ENCODE data around the gene CCDC88C. TPM values are rescaled to one million over a fixed set of nuclear protein-coding genes. Genes with fewer than 3 reads are reported as not detected.

CCDC88C gene
- total and polyA plus RNA-seq, 2 experiments from 2014 or later = 23.6 to 60.7 TPM

DNA sequence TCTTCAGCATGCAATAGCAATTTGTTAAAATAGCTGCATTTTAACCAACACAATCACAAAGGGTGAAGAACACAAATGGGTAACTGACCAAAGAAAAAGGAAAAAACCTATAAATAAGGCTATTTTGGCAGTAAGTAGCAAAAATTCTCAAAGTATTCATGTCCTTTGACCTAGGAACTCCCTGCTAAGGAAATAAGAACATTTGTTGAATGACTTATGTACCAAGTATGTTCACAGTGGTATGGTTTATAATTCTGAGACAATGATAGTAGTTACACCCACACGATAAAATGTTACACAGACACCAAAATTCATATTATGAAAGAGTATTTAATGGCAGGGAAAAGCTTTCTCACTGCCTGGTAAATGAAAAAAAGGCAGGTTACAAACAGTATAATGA lies 16.9 kb downstream of the CCDC88C start (continued):
- TF ChIP-seq, protein P1, sequence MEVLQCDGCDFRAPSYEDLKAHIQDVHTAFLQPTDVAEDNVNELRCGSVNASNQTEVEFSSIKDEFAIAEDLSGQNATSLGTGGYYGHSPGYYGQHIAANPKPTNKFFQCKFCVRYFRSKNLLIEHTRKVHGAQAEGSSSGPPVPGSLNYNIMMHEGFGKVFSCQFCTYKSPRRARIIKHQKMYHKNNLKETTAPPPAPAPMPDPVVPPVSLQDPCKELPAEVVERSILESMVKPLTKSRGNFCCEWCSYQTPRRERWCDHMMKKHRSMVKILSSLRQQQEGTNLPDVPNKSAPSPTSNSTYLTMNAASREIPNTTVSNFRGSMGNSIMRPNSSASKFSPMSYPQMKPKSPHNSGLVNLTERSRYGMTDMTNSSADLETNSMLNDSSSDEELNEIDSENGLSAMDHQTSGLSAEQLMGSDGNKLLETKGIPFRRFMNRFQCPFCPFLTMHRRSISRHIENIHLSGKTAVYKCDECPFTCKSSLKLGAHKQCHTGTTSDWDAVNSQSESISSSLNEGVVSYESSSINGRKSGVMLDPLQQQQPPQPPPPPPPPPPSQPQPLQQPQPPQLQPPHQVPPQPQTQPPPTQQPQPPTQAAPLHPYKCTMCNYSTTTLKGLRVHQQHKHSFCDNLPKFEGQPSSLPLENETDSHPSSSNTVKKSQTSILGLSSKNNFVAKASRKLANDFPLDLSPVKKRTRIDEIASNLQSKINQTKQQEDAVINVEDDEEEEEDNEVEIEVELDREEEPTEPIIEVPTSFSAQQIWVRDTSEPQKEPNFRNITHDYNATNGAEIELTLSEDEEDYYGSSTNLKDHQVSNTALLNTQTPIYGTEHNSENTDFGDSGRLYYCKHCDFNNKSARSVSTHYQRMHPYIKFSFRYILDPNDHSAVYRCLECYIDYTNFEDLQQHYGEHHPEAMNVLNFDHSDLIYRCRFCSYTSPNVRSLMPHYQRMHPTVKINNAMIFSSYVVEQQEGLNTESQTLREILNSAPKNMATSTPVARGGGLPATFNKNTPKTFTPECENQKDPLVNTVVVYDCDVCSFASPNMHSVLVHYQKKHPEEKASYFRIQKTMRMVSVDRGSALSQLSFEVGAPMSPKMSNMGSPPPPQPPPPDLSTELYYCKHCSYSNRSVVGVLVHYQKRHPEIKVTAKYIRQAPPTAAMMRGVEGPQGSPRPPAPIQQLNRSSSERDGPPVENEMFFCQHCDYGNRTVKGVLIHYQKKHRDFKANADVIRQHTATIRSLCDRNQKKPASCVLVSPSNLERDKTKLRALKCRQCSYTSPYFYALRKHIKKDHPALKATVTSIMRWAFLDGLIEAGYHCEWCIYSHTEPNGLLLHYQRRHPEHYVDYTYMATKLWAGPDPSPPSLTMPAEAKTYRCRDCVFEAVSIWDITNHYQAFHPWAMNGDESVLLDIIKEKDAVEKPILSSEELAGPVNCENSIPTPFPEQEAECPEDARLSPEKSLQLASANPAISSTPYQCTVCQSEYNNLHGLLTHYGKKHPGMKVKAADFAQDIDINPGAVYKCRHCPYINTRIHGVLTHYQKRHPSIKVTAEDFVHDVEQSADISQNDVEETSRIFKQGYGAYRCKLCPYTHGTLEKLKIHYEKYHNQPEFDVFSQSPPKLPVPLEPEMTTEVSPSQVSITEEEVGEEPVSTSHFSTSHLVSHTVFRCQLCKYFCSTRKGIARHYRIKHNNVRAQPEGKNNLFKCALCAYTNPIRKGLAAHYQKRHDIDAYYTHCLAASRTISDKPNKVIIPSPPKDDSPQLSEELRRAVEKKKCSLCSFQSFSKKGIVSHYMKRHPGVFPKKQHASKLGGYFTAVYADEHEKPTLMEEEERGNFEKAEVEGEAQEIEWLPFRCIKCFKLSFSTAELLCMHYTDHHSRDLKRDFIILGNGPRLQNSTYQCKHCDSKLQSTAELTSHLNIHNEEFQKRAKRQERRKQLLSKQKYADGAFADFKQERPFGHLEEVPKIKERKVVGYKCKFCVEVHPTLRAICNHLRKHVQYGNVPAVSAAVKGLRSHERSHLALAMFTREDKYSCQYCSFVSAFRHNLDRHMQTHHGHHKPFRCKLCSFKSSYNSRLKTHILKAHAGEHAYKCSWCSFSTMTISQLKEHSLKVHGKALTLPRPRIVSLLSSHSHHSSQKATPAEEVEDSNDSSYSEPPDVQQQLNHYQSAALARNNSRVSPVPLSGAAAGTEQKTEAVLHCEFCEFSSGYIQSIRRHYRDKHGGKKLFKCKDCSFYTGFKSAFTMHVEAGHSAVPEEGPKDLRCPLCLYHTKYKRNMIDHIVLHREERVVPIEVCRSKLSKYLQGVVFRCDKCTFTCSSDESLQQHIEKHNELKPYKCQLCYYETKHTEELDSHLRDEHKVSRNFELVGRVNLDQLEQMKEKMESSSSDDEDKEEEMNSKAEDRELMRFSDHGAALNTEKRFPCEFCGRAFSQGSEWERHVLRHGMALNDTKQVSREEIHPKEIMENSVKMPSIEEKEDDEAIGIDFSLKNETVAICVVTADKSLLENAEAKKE (CRISPR knock-in tag; IDR thresholded peaks at IDR 0.05) = no peak
- TF ChIP-seq EZH2 (IDR thresholded peaks at IDR 0.05; ENCODE audit: low read depth, unreplicated experiment) (no peak), CTCF (conservative IDR thresholded peaks at IDR 0.05; ENCODE audit: low read depth in 2 of 2) (no peak), ZNF114 (CRISPR knock-in tag; IDR thresholded peaks at IDR 0.05) (no peak), EZH2phosphoT487 (IDR thresholded peaks at IDR 0.05; ENCODE audit: unreplicated experiment) (no peak), ZNF331 (CRISPR knock-in tag; IDR thresholded peaks at IDR 0.05; ENCODE audit: low read depth) (no peak), STAT1 (IDR thresholded peaks at IDR 0.05; ENCODE audit: unreplicated experiment) (no peak)
- TF ChIP-seq, protein P2, sequence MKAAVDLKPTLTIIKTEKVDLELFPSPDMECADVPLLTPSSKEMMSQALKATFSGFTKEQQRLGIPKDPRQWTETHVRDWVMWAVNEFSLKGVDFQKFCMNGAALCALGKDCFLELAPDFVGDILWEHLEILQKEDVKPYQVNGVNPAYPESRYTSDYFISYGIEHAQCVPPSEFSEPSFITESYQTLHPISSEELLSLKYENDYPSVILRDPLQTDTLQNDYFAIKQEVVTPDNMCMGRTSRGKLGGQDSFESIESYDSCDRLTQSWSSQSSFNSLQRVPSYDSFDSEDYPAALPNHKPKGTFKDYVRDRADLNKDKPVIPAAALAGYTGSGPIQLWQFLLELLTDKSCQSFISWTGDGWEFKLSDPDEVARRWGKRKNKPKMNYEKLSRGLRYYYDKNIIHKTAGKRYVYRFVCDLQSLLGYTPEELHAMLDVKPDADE (IDR thresholded peaks at IDR 0.05) = no peak
